Activated CD4-positive, alpha-beta T cell treated with anti-CD3 and anti-CD28 coated beads, Interleukin-2, amount 50 U/mL, for 24 hours (primary cell): Measurements from ENCODE around the gene LYST.
"Not testable (repeated sequence)": the region's sequence is repeated elsewhere in the genome, so short reads cannot be mapped to it uniquely, and the experiment has no call there.

Experiments used
- DNase-seq, 2 donors: peaks; one replicate each; pipeline ENCODE4 v3.0.0-alpha.2; 2020; ENCODE audit warnings: low read depth in 1 of 2, low spot score in 1 of 2

LYST gene

DNA sequence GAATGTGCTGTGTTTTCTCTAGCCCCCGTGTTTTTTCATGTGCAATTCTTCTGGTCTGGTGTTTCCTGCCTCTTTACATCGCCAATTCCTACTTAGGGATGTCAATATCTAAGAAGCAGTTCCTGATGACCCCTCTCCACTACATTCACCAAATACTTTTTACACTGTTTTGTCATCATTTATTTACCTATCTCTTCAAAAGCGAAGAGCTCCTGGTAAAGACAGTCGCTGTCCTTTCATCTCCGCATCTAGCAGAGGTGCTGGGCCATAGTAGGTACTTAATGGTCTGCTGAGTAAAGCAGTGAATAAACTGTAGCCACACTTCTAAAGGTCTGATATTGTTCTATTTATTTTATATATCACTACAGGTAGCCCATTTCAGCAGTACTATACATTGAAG lies 43.0 kb downstream of the LYST start:
- DNase-seq, result no peak

DNA sequence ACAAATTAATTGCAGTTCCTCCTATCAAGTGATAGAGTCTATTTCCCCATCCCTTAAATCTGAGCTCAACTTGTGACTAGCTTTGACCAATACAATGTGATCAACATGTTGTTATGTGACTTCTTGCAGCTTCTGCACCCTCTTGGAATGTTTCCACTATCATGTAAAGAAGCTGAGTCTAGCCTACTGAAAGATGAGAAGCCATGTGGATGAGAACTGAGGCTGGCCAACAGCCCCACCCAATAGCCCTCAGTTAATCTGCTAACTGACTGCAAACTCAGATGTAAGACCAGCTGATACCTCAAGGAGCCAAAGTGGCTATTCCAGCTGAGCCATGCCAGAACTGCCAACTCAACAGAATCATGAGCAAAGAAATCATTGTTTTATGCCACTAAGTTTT lies 44.0 kb downstream of the LYST start:
- no peak for DNase-seq

- DNase-seq, result no peak
Observed at GRCh38 chr1:235821361-235821981, 45.2 kb downstream of the LYST start.

GRCh38 chr1:235820061-235820460 lies 46.6 kb downstream of the LYST start:
- no peak for DNase-seq

DNA sequence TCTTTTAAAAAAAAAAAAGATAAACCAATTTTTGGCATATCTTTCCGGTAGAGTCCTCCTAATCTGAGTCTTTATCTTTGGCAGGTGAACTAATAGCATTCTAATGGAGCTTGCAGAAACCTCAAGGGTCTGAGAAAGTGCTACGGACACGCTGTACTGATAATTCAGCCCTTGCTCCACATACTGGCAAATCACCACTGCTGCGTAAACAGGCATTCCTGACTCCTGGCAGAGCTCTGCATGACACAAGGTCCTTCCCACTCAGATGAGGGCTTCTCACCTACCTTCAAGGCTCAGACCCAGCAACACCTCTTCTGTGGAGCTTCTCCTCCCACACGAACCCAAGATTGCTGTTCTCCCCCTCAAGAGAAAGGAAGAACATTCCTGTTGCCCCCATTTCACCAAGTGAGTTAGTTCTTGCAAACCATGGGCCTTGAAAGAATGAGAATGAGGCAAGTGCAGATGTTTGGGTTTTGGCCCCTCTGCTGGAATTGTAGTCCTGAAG lies 48.0 kb downstream of the LYST start:
- no peak for DNase-seq

DNA sequence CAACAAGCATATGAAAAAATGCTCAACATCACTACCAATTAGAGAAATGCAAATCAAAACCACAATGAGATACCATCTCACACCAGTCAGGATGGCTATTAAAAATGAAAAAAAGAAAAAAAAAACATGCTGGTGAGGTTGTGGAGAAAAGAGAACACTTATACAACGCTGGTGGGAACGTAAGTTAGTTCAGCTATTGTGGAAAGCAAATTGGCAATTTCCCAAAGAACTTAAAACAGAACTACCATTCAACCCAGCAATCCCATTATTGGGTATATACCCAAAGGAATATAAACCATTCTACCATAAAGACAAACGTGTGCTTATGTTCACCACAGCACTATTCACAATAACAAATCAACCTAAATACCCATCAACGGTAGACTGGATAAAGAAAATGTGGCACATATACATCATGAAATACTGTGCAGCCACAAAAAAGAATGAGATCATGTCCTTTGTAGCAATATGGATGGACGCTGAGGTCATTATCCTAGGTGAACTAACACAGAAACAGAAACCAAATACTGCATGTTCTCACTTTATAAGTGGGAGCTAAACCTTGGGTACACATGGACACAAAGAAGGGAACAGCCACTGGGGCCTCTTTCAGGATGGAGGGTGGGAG lies 49.5 kb downstream of the LYST start:
- no peak for DNase-seq

- DNase-seq, result no peak
Observed at GRCh38 chr1:235809688-235810397, 56.9 kb downstream of the LYST start.

GRCh38 chr1:235808223-235808622 lies 58.5 kb downstream of the LYST start:
- DNase-seq, result no peak

GRCh38 chr1:235806123-235806522 lies 60.6 kb downstream of the LYST start:
- no peak for DNase-seq

GRCh38 chr1:235802573-235803346 lies 63.9 kb downstream of the LYST start:
- DNase-seq, result no peak

DNA sequence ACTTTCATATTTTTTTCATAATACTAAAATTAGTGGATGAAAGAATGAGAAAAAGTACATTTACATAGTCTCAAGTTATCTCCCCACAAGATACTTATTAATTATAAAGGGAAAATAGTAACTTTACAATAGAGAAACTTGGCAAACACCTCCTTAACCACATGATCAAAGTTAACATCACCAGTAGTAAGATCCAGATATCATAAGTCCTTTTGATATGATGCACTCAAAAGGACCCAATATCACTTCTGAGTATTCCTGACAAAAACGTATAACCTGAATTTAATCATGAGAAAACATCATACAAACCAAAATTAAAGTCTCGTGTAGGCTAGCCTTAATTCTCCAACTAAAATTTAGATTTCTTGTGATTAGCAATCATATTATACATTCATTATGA lies 67.4 kb downstream of the LYST start:
- DNase-seq, result no peak

DNA sequence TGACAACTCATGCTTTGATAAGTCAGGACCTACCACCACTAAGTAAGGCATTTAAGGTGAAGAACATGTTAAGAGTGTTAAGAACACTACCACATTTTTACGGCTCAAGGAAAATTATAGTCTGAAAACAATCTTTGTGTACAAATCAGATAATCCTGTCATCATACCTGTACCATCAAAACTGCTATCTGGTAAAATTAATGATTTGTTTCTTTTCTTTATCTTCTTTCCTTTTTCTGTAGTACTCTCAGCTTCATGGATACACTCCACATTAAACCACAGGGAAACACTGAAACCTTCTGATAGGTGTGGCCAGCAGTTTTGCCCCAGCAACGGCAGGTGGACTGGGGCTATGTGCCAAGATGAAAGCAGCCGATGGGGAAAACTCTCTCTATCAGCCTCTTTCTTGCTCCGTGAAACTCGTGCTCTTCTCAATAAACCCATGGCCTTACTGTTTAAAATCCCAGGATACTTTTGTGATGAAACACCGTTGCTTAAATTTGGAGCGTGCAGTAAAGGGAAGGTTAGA lies 75.1 kb downstream of the LYST start:
- no peak for DNase-seq

- DNase-seq, result no peak
Observed at GRCh38 chr1:235790123-235790522, 76.6 kb downstream of the LYST start.

- not testable (repeated sequence) for DNase-seq
Observed at GRCh38 chr1:235786227-235786898, 80.3 kb downstream of the LYST start.

DNA sequence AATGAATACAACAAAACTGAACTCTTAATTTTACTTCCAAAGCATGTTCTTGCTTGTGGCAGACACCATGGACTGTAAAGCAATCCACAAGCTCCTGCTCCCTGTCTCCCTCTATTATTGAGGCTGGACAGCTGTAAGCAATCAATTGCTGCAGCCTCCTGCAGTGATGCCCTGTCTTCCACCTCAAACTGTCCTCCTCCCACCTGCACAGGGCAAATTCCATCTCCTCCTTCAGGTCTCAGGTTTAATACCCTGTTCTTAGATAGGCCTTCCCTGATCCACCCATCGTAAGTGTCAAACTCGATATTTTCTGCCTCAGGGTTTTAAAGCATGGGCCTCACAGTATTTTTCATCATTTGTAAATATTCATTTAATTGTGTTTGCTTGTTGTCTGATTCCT lies 81.8 kb downstream of the LYST start:
- DNase-seq, result no peak

- no peak for DNase-seq
Observed at GRCh38 chr1:235783148-235783776, 83.4 kb downstream of the LYST start.

DNA sequence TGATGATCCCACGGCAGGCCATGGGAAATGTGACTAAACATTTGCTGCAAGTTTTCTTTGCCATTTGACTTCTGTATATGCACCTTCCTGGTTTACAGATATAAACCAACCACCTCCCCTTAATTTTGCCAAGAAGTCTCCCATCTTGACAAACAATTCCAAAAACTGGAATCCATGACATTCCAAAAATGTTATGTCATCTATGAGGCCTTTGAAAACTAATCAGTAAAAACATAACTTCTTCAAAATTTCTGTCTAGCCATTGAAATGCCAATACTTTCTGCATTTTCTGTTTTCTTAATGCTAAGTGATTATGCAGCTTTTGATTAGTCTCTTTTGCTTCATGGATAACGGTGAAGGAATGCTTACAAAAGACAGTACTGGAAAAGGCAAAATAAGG lies 84.1 kb downstream of the LYST start:
- DNase-seq, result no peak

DNA sequence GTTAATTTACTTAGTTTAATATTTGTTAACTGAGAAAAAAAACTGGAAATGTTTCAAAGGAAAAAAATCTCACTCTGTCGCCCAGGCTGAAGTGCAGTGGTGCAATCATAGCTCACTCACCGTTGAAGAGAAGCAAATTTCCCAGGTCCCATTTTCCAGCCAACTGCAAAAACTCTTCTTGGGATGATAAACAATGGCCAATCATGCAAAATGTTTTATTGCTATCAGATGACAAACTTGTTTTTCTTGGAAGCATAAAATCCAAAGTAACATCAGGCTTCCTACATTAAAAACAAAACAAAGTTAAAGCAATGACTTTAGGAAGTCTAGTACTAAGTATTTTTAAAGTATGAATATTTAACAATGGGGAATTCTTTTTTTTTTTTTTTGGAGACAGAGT lies 84.9 kb downstream of the LYST start:
- no peak for DNase-seq

DNA sequence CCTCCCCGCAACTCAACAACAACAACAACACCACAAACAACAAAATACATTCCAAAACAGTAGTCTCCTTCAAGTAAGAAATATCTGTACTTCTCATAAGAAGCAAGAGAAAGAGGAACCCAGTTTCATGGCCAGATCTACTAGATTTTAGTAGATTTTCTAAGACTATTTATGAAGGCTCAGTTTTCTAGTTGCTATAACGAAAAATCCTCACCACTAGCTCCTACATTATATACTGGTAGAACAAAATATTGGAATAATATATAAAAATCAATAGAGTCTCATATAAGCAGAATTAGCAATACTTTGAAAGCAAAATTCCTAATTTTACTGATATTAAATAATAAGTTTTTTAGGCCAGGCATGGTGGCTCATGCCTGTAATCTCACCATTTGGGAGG lies 86.9 kb downstream of the LYST start:
- no peak for DNase-seq

- DNase-seq, result no peak
Observed at GRCh38 chr1:235776396-235776795, 90.3 kb downstream of the LYST start.
